K562 (cell line): Measurements from ENCODE around the gene BDKRB2. TPM values are rescaled to one million over a fixed set of nuclear protein-coding genes. Genes with fewer than 3 reads are reported as not detected.
A peak's percentile ranks its signal among the peaks of the same experiment; 100 is the strongest.

Source experiments
- ATAC-seq: fragments of 200-7000 bp; cut with Tn5 transposase; 3 replicates; pipeline ENCODE4 v1.9.1; 2020; ENCODE audit warnings: moderate library complexity
- BruUV-seq: library from RNA; stranded (reverse); fragments of 400-500 nt; replicated peaks from 2 replicates; lab custom pipeline; 2021; lab: Mats Ljungman, UMichigan
- CTCF ChIA-PET: fragments of 300-600 bp; formaldehyde crosslinking; extraction: SDS; loops from one replicate; lab custom pipeline; 2021; ENCODE audit warnings: low intra/inter-chr PET ratio; lab: Yijun Ruan, JAX
- POLR2A ChIA-PET: fragments of 300-600, 350-650 bp; sonication (Branson Sonifier 250); formaldehyde crosslinking; extraction: SDS; loops from one replicate; lab custom pipeline; 2021; ENCODE audit warnings: antibody characterized with exemption, inconsistent platforms; lab: Yijun Ruan, JAX
- DNase-seq, 4 experiments: peaks; one replicate each; pipeline versions ENCODE4 v3.0.0 to v3.0.0-alpha.2; 2011 to 2018; ENCODE audit warnings: low spot score in 3 of 4, mixed read lengths in 3 of 4; ENCODE audit errors: extremely low read depth in 1 of 4
- FAIRE-seq: peaks from 2 replicates; lab custom pipeline; 2011; peaks lifted over from hg19 to GRCh38; lab: Jason Lieb, UNC
- H2AFZ ChIP-seq: 2 replicates; pipeline ENCODE4 v1.6.0; 2011; ENCODE audit warnings: low read depth, low read length, control low read depth, inconsistent platforms
- H3K27ac ChIP-seq: fragments of 200-600 bp; 3 replicates; pipeline ENCODE4 v1.8.0; 2011; ENCODE audit warnings: low read depth, mild to moderate bottlenecking, control low read depth, inconsistent platforms, low read length, moderate library complexity, mixed read lengths; ENCODE audit errors: extremely low read depth
- H3K27me3 ChIP-seq, 2 experiments: fragments of 300-600 bp in 1 of 2; 2 replicates in 1 of 2; 3 replicates in 1 of 2; pipeline versions ENCODE4 v1.6.0 to v1.8.0; 2011; ENCODE audit warnings: inconsistent platforms in 2 of 2, low read length in 2 of 2, mild to moderate bottlenecking in 1 of 2, mixed read lengths in 1 of 2, moderate library complexity in 1 of 2; ENCODE audit not compliant: control insufficient read depth in 2 of 2, insufficient read depth in 2 of 2
- H3K36me3 ChIP-seq: fragments of 300-600 bp; 3 replicates; pipeline ENCODE4 v1.8.0; 2011; ENCODE audit warnings: mild to moderate bottlenecking, low read length, inconsistent platforms; ENCODE audit not compliant: control insufficient read depth, insufficient read depth
- H3K4me1 ChIP-seq, 2 experiments: fragments of 200-600 bp in 1 of 2; replicated peaks in 1 of 2; 2 replicates in 1 of 2; 3 replicates in 1 of 2; pipeline versions ENCODE4 v1.5.1 to v1.8.0; 2011; ENCODE audit warnings: inconsistent platforms in 2 of 2, low read length in 2 of 2, mild to moderate bottlenecking in 1 of 2, mixed read lengths in 1 of 2, moderate library complexity in 1 of 2; ENCODE audit not compliant: control insufficient read depth in 2 of 2, insufficient read depth in 2 of 2
- H3K4me2 ChIP-seq: 2 replicates; pipeline ENCODE4 v1.6.1; 2011; ENCODE audit warnings: low read length, control low read depth, inconsistent platforms, mixed read lengths; ENCODE audit not compliant: insufficient read depth
- H3K4me3 ChIP-seq: fragments of 200-600 bp; sonication (generic), shearing (Covaris generic); 2 replicates; pipeline ENCODE4 v1.5.1; 2016; ENCODE audit warnings: control low read depth, inconsistent platforms
- H3K79me2 ChIP-seq: fragments of 200-600 bp; 3 replicates; pipeline ENCODE4 v1.8.0; 2011; ENCODE audit warnings: low read length, inconsistent platforms; ENCODE audit not compliant: control insufficient read depth, insufficient read depth
- H3K9ac ChIP-seq, 2 experiments: 2 replicates each; pipeline versions ENCODE4 v1.6.0 to v1.6.1; 2011; ENCODE audit warnings: low read depth in 2 of 2, low read length in 2 of 2, control low read depth in 1 of 2, inconsistent platforms in 1 of 2, mild to moderate bottlenecking in 1 of 2, mixed read lengths in 1 of 2; ENCODE audit not compliant: insufficient read depth in 1 of 2
- H3K9me1 ChIP-seq: one replicate; pipeline ENCODE4 v1.6.0; 2011; ENCODE audit warnings: inconsistent platforms, mild to moderate bottlenecking, low read length, moderate library complexity; ENCODE audit not compliant: control insufficient read depth, insufficient read depth
- H3K9me3 ChIP-seq: replicated peaks from 2 replicates; pipeline ENCODE4 v1.5.1; 2011; ENCODE audit warnings: low read depth, low read length, inconsistent platforms; ENCODE audit not compliant: control insufficient read depth, insufficient read depth
- H4K20me1 ChIP-seq: replicated peaks from 2 replicates; pipeline ENCODE4 v1.6.1; 2011; ENCODE audit warnings: low read length, inconsistent platforms, mixed read lengths; ENCODE audit not compliant: control insufficient read depth, insufficient read depth
- ATF6 ChIP-seq: sonication (generic); formaldehyde crosslinking; IDR thresholded peaks from 2 replicates; pipeline ENCODE4 v1.4.0; 2020; ENCODE audit warnings: mild to moderate bottlenecking, missing genetic modification reagents
- BRD9 ChIP-seq: fragments of 450-650 bp; IDR thresholded peaks from 2 replicates; pipeline ENCODE4 v1.6.1; 2018; ENCODE audit warnings: low read depth; ENCODE audit not compliant: partially characterized antibody
- DLX4 ChIP-seq: fragments of 250-450 bp; sonication (Bioruptor Pico); IDR thresholded peaks from 2 replicates; pipeline ENCODE4 v1.6.1; 2021; ENCODE audit warnings: mild to moderate bottlenecking
- HNRNPH1 ChIP-seq: fragments of 200-400 bp; formaldehyde crosslinking; optimal IDR thresholded peaks from 2 replicates; pipeline ENCODE3; 2017; ENCODE audit warnings: low read depth, mild to moderate bottlenecking, low read length, moderate library complexity
- MAFG ChIP-seq: fragments of 450-650 bp; conservative IDR thresholded peaks from 2 replicates; pipeline ENCODE4 v1.6.1; 2016; ENCODE audit warnings: missing genetic modification characterization, missing compliant biosample characterization
- MBD2 ChIP-seq: sonication (generic); IDR thresholded peaks from 2 replicates; pipeline ENCODE4 v1.6.1; 2016; ENCODE audit warnings: low read depth, borderline replicate concordance
- MEF2D ChIP-seq: conservative IDR thresholded peaks from 2 replicates; pipeline ENCODE4 v1.6.1; 2016; ENCODE audit warnings: low read depth, missing genetic modification characterization, missing compliant biosample characterization
- NFYB ChIP-seq: IDR thresholded peaks from 2 replicates; pipeline ENCODE4 v1.6.1; 2011; ENCODE audit warnings: mild to moderate bottlenecking, moderate library complexity; ENCODE audit not compliant: insufficient read length; ENCODE audit errors: extremely low read depth
- SETDB1 ChIP-seq: IDR thresholded peaks from one replicate; pipeline ENCODE4 v1.6.1; 2012; ENCODE audit warnings: low read length, control low read depth, inconsistent platforms
- TAF9B ChIP-seq: fragments of 450-650 bp; IDR thresholded peaks from 2 replicates; pipeline ENCODE4 v1.6.1; 2018; ENCODE audit warnings: mild to moderate bottlenecking; ENCODE audit not compliant: partially characterized antibody
- TCF15 ChIP-seq: fragments of 250-450 bp; sonication (Bioruptor Pico); IDR thresholded peaks from 2 replicates; pipeline ENCODE4 v1.8.0; 2022; ENCODE audit warnings: moderate library complexity, mild to moderate bottlenecking, inconsistent platforms
- ZC3H11A ChIP-seq: IDR thresholded peaks from 2 replicates; pipeline ENCODE4 v1.6.1; 2012; ENCODE audit warnings: low read depth, low read length, improper control_type of control experiment
- ZNF124 ChIP-seq: sonication (generic); formaldehyde crosslinking; IDR thresholded peaks from 2 replicates; pipeline ENCODE4 v1.8.1; 2022; ENCODE audit warnings: missing genetic modification reagents
- ZNF766 ChIP-seq: fragments of 200-800 bp; sonication (Bioruptor generic); conservative IDR thresholded peaks from 2 replicates; pipeline ENCODE4 v1.6.1; 2016; ENCODE audit warnings: missing genetic modification characterization, missing compliant biosample characterization
- WGBS: fragments of 100-300 bp; shearing (Covaris generic); methylation state at CpG from one replicate; pipeline ENCODE4 v1.1.6; 2016; ENCODE audit warnings: low coverage, mixed read lengths; ENCODE audit not compliant: insufficient coverage; ENCODE audit errors: missing lambda C conversion rate; 5-methylcytosine and 5-hydroxymethylcytosine counted together
- in situ Hi-C: fragments of 300-500 bp; cut with MboI; formaldehyde crosslinking; loops from 4 replicates; pipeline ENCODE4 v1.15.0; 2018; ENCODE audit warnings: inconsistent platforms, mixed read lengths
- intact Hi-C: fragments of 100-400 bp; cut with micrococcal nuclease; formaldehyde crosslinking; loops from 2 replicates; pipeline ENCODE4 v1.14.2; 2022
- polyA plus RNA-seq, 8 experiments: library from polyadenylated mRNA; depleted of rRNA in 4 of 8; stranded (reverse) in 5 of 8; unstranded in 3 of 8; fragments of >200 nt; fragmentation: Nextera tagmentation in 2 of 8; fragmentation: Illumina TruSeq in 1 of 8; extraction: Ambion mirVana in 2 of 8; extraction: Trizol in 1 of 8; gene quantifications; 2 replicates each; pipeline versions ENCODE4 v1.2.1 to v1.2.3, GENCODE V29; 2011 to 2014; ENCODE audit warnings: inconsistent platforms in 1 of 8, missing spikeins in 1 of 8
- total RNA-seq, 7 experiments: library from RNA; depleted of rRNA in 6 of 7; stranded (reverse); fragments of >200 nt in 6 of 7; fragmentation: Illumina TruSeq in 2 of 7; extraction: Trizol in 2 of 7; gene quantifications; 2 replicates each; pipeline versions ENCODE4 v1.2.1 to v1.2.3, GENCODE V29; 2011 to 2021; ENCODE audit warnings: low replicate concordance in 1 of 7
- TF ChIP-seq, protein P1 (sequence below): sonication (generic); formaldehyde crosslinking; IDR thresholded peaks from 2 replicates; pipeline ENCODE4 v1.9.0; 2022; ENCODE audit warnings: mild to moderate bottlenecking, missing genetic modification reagents
- TF ChIP-seq, protein P2 (sequence below): fragments of 250-450 bp; sonication (Bioruptor Pico); IDR thresholded peaks from 2 replicates; pipeline ENCODE4 v1.5.0; 2021

Gene BDKRB2
- total and polyA plus RNA-seq, 9 of the 15 experiments (the other 6 are each of a cell fraction or from before 2014, with no cell fraction given) = 0.02 TPM; not detected in 8

DNA sequence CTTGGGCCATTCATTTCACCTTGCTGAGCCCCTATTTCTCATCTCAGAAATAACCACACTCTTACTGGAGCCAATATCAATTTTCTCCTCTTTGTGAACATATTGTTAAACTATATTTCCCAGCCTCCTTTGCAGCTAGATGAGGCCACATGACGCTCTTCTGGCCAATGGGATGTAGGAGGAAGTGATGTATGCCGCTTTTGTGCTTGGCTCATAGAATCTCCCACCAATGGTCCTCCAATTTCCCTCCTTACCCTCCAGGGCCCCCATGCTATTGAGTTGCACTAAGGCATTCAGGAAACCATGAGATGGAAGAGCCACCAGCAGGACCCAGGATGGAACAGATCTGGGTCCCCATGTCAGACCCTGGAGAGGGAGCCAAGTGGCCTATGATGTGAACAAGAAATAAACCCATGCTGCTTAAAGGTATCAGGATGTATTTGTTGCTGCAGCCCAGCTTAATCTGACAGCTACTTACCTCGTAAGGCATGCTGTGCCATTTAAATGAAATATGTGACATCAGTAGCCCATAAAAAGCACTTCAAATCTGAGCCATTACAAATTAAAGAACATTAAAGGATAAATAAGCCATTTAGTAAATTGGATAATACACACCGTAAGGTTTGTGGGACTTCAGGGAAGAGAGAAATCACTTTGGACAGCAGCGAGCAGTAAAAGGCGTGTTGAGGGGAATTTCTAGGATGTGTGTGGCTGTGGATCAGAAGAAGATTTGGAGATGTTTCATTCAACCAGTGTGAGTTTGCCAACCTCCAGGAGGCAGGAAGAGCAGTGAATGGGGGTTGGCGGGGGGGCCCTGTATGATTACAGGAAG, 24.4 kb upstream of the BDKRB2 start:
- Histone ChIP-seq H3K4me1 (no peaks in the 10 kb centered on the region), H4K20me1 (no peaks in the 10 kb centered on the region), H3K36me3 (no peaks in the 10 kb centered on the region), H3K79me2 (no peaks in the 10 kb centered on the region), H3K9me1 (no peaks in the 10 kb centered on the region), H3K9ac (no peak overlapping the region), H3K4me2 (no peak overlapping the region), H3K4me3 (no peak overlapping the region), H2AFZ (no peak overlapping the region), H3K27me3 (peaks cover 0 to 3% of the 10 kb centered on the region in 2 experiments; a peak in 2 of 5 replicates), H3K9me3 (no peaks in the 10 kb centered on the region), H3K27ac (no peak overlapping the region)
- CTCF ChIA-PET = no interaction called here
- FAIRE-seq (no peak), ATAC-seq (no peak), DNase-seq (peak in 2 of 4 experiments; percentile 24 to 30)
- no TSS peak for BruUV-seq
- in situ Hi-C loops = no loop called here
- WGBS = 1% methylated on average over 7 of the region's 7 CpGs
- POLR2A ChIA-PET = no interaction called here
- intact Hi-C loops = no loop called here
- TF ChIP-seq, protein P1, sequence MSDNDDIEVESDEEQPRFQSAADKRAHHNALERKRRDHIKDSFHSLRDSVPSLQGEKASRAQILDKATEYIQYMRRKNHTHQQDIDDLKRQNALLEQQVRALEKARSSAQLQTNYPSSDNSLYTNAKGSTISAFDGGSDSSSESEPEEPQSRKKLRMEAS (CRISPR knock-in tag) = no peak
- no peak for TF ChIP-seq TCF15 (CRISPR knock-in tag)
- no peak for TF ChIP-seq HNRNPH1
- no peak for TF ChIP-seq ATF6 (CRISPR knock-in tag)
- TF ChIP-seq NFYB = peak; percentile 63
- TF ChIP-seq ZNF124 (CRISPR knock-in tag) = no peak
- TF ChIP-seq MBD2 = no peak
- TF ChIP-seq DLX4 = no peak
- no peak for TF ChIP-seq ZC3H11A
- TF ChIP-seq MEF2D (tag) = no peak
- no peak for TF ChIP-seq SETDB1
- no peak for TF ChIP-seq TAF9B
- no peak for TF ChIP-seq ZNF766 (CRISPR knock-in tag)
- no peak for TF ChIP-seq MAFG
- TF ChIP-seq, protein P2, sequence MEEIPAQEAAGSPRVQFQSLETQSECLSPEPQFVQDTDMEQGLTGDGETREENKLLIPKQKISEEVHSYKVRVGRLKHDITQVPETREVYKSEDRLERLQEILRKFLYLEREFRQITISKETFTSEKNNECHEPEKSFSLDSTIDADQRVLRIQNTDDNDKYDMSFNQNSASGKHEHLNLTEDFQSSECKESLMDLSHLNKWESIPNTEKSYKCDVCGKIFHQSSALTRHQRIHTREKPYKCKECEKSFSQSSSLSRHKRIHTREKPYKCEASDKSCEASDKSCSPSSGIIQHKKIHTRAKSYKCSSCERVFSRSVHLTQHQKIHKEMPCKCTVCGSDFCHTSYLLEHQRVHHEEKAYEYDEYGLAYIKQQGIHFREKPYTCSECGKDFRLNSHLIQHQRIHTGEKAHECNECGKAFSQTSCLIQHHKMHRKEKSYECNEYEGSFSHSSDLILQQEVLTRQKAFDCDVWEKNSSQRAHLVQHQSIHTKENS = no peak
- no peak for TF ChIP-seq BRD9
